HEK293T (cell line): Measurements from ENCODE around the gene EXOC3L4.

ENCODE experiments used
- CTBP1 ChIP-seq: fragments of 450-650 bp; IDR thresholded peaks from 2 replicates; pipeline ENCODE4 v1.6.1; 2016; ENCODE audit warnings: borderline replicate concordance
- NFRKB ChIP-seq: fragments of 450-650 bp; IDR thresholded peaks from 2 replicates; pipeline ENCODE4 v1.6.1; 2016; ENCODE audit warnings: mild to moderate bottlenecking, moderate library complexity
- SP1 ChIP-seq: fragments of 450-650 bp; IDR thresholded peaks from 2 replicates; pipeline ENCODE4 v1.6.1; 2017
- TARDBP ChIP-seq: fragments of 450-650 bp; IDR thresholded peaks from 2 replicates; pipeline ENCODE4 v1.6.1; 2016

GRCh38 chr14:103078860-103079587, 15.5 kb upstream of the EXOC3L4 start:
- TF ChIP-seq SP1 (no peak), TARDBP (no peak), NFRKB (no peak), CTBP1 (no peak)
